Small intestine (tissue), 7 donors: ENCODE measurements around the gene AHRR. TPM values are rescaled to one million over a fixed set of nuclear protein-coding genes. Genes with fewer than 3 reads are reported as not detected.
A peak's percentile ranks its signal among the peaks of the same experiment; 100 is the strongest.
"Not testable (repeated sequence)": the region's sequence is repeated elsewhere in the genome, so short reads cannot be mapped to it uniquely, and the experiment has no call there.

Source experiments
- DNase-seq, 2 donors: peaks; one replicate each; pipeline versions ENCODE4 v3.0.0 to v3.0.0-alpha.2; 2013
- FAIRE-seq: peaks from 2 replicates; lab custom pipeline; 2012; peaks lifted over from hg19 to GRCh38; lab: Jason Lieb, UNC
- H3K27ac ChIP-seq, 3 donors: one replicate each; pipeline ENCODE4 v1.5.1; 2013; ENCODE audit warnings: low read length in 2 of 3, mild to moderate bottlenecking in 2 of 3, control low read depth in 1 of 3, inconsistent platforms in 1 of 3, low read depth in 1 of 3, moderate library complexity in 1 of 3
- H3K27me3 ChIP-seq, 3 donors: one replicate each; pipeline ENCODE4 v1.6.1; 2013; ENCODE audit warnings: low read length in 3 of 3, inconsistent platforms in 1 of 3; ENCODE audit not compliant: control insufficient read depth in 3 of 3, insufficient read depth in 3 of 3
- H3K36me3 ChIP-seq, 3 donors: one replicate each; pipeline ENCODE4 v1.6.1; 2013; ENCODE audit warnings: low read length in 3 of 3, inconsistent platforms in 1 of 3, low read depth in 1 of 3, mild to moderate bottlenecking in 1 of 3, moderate library complexity in 1 of 3; ENCODE audit not compliant: control insufficient read depth in 3 of 3, insufficient read depth in 2 of 3
- H3K4me1 ChIP-seq, 3 donors: one replicate each; pipeline ENCODE4 v1.6.1; 2013; ENCODE audit warnings: low read length in 2 of 3, inconsistent platforms in 1 of 3, low read depth in 1 of 3, mild to moderate bottlenecking in 1 of 3, moderate library complexity in 1 of 3; ENCODE audit not compliant: control insufficient read depth in 3 of 3, insufficient read depth in 2 of 3
- H3K4me3 ChIP-seq, 3 donors: one replicate each; pipeline ENCODE4 v1.5.1; 2013; ENCODE audit warnings: low read length in 3 of 3, control low read depth in 1 of 3, inconsistent platforms in 1 of 3, low read depth in 1 of 3, mild to moderate bottlenecking in 1 of 3, moderate library complexity in 1 of 3
- H3K9me3 ChIP-seq, 2 donors: one replicate each; pipeline ENCODE4 v1.6.1; 2013; ENCODE audit warnings: low read depth in 1 of 2, low read length in 1 of 2; ENCODE audit not compliant: control insufficient read depth in 2 of 2, insufficient read depth in 1 of 2
- WGBS, 3 donors: extraction: QIAGEN DNeasy Blood & Tissue Kit; methylation state at CpG; one replicate each; pipeline ENCODE4 v1.1.7; 2013; 5-methylcytosine and 5-hydroxymethylcytosine counted together
- polyA plus RNA-seq, 4 donors: library from polyadenylated mRNA; stranded (reverse) in 3 of 4; unstranded in 1 of 4; fragments of 200-250 nt in 3 of 4; fragments of 120-200 nt in 1 of 4; gene quantifications; one replicate each; pipeline versions ENCODE4 v1.2.1 to v1.2.3, GENCODE V29; 2013
- donor health status: healthy with polysubstance abuse.
- donor health status: control.
- donor health status: control.
- donor health status: Bipolar disorder and iron deficiency.
- donor health status: healthy.

The AHRR gene
- polyA plus RNA-seq, 4 donors: 0.22 to 2.6 (median 0.95) TPM

DNA sequence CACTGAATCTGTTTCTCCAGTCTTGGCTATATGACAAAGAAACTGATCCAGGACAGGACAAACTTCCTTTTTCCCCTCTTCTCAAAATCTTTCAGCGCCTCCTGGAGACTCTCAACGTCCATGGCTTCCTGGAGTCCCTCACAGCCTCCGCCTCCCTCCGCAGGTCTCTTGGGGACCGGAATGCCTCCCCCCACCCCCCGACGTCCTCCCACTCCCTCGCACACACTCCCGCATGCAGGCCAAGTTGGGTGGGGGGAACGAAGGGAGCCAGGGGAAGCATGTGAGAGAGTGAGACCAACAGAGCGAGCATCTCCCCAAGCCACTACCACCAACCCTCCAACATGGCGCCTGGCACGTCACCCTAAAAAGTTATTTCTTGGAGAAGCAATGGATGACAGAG lies 31.3 kb upstream of the AHRR start:
- WGBS, 3 donors: 92 to 97% (median 96%) methylated on average over 13 of the region's 13 CpGs
- H3K9me3 ChIP-seq, H3K4me3 ChIP-seq, H3K4me1 ChIP-seq, H3K27me3 ChIP-seq, DNase-seq, H3K27ac ChIP-seq, FAIRE-seq: not testable (repeated sequence)
- H3K36me3 ChIP-seq: peaks cover 0 to 29% (median 6%) of the 10 kb centered on the region in 3 donors

DNA sequence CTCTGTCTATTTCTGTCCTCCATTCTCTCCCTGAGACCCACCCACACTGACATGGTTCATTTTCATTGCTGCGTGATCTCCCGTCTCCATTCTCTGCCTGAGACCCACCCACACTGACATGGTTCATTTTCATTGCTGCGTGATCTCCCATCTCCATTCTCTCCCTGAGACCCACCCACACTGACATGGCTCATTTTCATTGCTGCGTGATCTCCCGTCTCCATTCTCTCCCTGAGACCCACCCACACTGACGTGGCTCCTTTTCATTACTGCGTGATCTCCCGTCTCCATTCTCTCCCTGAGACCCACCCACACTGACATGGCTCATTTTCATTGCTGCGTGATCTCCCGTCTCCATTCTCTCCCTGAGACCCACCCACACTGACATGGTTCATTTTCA lies 30.2 kb upstream of the AHRR start:
- 96 to 97% (median 97%) methylated on average over 10 of the region's 10 CpGs for WGBS, 3 donors
- FAIRE-seq: not testable (repeated sequence)

DNA sequence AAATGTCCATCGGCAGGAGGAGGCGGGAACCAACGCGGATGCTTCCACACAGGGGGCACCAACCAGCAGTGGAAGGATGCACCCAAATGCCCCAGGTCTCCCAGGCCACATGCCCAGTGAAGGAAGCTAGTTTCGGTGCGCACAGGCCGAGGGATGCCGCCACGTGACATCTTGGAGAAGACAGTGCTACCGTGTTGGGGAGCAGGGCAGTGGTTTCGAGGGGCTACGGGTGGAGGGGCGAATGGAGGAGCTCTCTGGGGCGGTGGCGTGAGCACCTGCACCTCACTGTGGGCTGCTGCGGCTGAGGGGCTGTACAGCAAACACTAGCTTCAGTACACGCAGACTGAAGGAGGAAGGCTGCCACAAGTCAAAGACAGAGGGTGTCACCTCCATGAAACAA lies 26.7 kb upstream of the AHRR start:
- not testable (repeated sequence) for H3K9me3 ChIP-seq, DNase-seq, H3K27me3 ChIP-seq, H3K4me3 ChIP-seq, H3K4me1 ChIP-seq, H3K27ac ChIP-seq, FAIRE-seq
- H3K36me3 ChIP-seq: peaks cover 0 to 12% (median 2%) of the 10 kb centered on the region in 3 donors
- WGBS, 3 donors: 95 to 97% (median 97%) methylated on average over 13 to 15 of the region's 17 CpGs

More for the DNA sequence above, 30.2 kb upstream of the AHRR start:
- H3K27me3 ChIP-seq, H3K27ac ChIP-seq, H3K4me3 ChIP-seq, H3K9me3 ChIP-seq, H3K4me1 ChIP-seq, DNase-seq: not testable (repeated sequence)
- H3K36me3 ChIP-seq: peaks cover 0 to 17% (median 4%) of the 10 kb centered on the region in 3 donors

DNA sequence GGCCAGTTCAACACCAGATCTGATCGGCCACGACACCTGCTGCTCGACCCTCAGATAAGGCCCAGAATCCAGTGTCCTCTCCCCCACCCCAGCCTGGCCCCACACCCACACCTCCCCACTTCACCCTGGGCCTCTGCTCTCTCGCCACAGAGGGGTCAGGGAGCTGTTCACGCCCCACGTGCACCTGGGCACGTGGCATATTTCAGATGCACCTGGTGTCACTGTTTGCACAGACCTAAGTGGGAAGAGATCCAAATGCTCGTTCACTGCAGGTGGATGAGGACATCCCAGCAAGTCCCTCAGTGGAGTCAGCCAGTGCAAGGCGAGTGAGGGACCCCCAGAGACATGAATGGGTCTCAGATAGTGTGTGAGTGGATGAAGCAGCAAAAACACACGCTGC lies 25.3 kb upstream of the AHRR start:
- H3K9me3 ChIP-seq, H3K36me3 ChIP-seq, H3K27ac ChIP-seq, H3K4me1 ChIP-seq, FAIRE-seq, H3K4me3 ChIP-seq, H3K27me3 ChIP-seq: not testable (repeated sequence)
- DNase-seq: peak in 1 of 2 donors; percentile 14
- 31 to 71% (median 33%) methylated on average over 10 of the region's 10 CpGs for WGBS, 3 donors

DNA sequence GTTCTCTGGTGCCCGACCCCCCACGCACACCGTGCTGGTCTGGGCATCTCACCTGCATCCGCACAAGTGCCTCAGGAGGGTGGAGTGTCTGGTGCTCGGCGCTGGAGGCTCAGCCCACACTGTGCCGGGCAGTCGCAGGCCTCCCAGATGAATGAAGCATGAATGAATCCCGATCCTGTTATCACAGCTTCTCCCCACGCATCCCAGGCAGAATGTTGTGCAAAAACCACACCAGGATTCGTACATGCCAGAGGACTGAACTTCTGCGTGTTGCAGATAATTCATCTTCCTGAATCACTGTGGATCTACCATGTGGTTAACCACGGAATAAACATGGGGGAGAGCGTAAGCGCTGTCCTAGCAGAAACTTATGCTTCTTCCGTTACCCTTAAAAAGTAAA lies 24.6 kb upstream of the AHRR start:
- WGBS, 3 donors: 74 to 89% (median 81%) methylated on average over 13 to 16 of the region's 16 CpGs
- not testable (repeated sequence) for FAIRE-seq

DNA sequence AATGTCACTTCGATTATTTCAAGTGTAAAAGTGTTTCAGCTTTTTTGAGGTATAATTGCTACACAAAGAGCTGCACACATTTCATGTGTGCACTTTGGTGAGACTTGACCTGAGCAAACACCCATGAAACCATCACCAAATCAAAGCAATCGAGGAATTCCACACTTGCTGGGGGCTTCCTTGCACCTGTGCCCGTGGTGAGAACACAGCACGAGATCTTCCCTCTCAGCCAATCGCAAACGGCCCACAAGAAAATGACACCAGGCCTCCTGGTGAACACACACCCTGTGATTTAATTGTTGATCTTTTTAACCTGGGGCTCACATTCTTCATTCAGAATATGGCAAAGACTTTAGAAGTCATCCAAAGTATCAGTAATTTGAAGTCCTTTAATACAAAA lies 24.1 kb upstream of the AHRR start:
- not testable (repeated sequence) for DNase-seq, H3K27ac ChIP-seq, H3K36me3 ChIP-seq, H3K4me1 ChIP-seq, FAIRE-seq, H3K4me3 ChIP-seq, H3K27me3 ChIP-seq, H3K9me3 ChIP-seq
- 67 to 72% (median 69%) methylated on average over 6 of the region's 6 CpGs for WGBS, 3 donors

More for the DNA sequence above, 24.6 kb upstream of the AHRR start:
- H3K27me3 ChIP-seq, H3K36me3 ChIP-seq, H3K27ac ChIP-seq, H3K4me3 ChIP-seq, H3K9me3 ChIP-seq, DNase-seq, H3K4me1 ChIP-seq: not testable (repeated sequence)

DNA sequence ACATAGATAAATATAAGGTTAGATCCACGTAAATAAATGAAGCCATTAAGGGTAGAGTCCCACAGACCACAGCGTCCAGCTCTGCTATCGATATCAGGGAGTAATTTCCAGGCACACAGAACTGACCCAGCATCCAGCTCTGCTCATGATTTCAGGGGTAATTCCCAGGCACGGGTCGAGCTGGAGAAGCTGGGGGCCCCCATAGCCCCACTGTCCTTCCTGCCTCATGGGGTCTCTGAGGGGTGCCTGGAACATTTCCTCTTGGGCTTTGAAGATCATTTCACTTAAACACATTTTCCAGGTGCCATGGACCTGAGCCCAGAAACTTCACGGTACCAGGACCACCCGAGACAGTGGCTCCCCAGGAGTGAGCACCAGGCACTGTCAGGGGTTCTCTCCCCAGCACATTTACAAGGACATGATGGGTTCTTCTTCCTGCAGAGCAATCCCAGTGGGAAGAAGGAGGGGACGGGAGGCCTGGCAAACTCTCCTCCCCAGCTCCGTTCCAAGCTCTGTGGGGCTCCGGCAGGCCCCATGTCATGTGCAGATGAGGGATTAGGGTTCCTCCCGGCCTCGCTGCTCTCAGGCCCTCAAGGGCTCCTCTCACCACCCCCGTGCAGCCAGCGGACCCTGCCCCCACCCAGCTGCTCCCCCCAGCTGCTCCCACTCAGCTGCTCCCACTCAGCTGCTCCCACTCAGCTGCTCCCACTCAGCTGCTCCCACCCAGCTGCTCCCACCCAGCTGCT lies 23.4 kb upstream of the AHRR start:
- DNase-seq: not testable (repeated sequence)

DNA sequence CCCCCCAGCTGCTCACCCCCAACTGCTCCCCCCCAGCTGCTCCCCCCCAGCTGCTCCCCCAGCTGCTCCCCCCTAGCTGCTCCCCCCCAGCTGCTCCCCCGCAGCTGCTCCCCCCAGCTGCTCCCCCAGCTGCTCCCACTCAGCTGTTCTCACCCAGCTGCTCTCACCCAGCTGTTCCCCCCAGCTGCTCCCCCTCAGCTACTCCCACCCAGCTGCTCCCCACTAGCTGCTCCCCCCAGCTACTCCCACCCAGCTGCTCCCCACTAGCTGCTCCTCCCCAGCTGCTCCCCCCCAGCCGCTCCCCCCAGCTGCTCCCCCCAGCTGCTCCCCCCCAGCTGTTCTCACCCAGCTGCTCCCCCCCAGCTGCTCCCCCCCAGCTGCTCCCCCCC lies 22.8 kb upstream of the AHRR start:
- Histone ChIP-seq H3K9me3 (no peaks in the 10 kb centered on the region), H3K27ac (no peak overlapping the region), H3K4me1 (peaks cover 0 to 5% (median 0%) of the 10 kb centered on the region in 3 donors), H3K27me3 (no peaks in the 10 kb centered on the region), H3K4me3 (no peak overlapping the region), H3K36me3 (peaks cover 0 to 4% (median 0%) of the 10 kb centered on the region in 3 donors)
- no peak for FAIRE-seq
- DNase-seq: no peak
- WGBS, 3 donors: 17 to 35% methylated on average over 1 to 2 of the region's 2 CpGs; no CpG with 5 or more reads in 1 of the 3 donors

More for the DNA sequence above, 23.4 kb upstream of the AHRR start:
- not testable (repeated sequence) for H3K4me3 ChIP-seq, H3K27me3 ChIP-seq, H3K27ac ChIP-seq, FAIRE-seq, H3K36me3 ChIP-seq, H3K4me1 ChIP-seq, H3K9me3 ChIP-seq
- 77 to 92% (median 90%) methylated on average over 11 to 14 of the region's 14 CpGs for WGBS, 3 donors
